ENCODE data around the gene SPOCK1.

The SPOCK1 gene

DNA sequence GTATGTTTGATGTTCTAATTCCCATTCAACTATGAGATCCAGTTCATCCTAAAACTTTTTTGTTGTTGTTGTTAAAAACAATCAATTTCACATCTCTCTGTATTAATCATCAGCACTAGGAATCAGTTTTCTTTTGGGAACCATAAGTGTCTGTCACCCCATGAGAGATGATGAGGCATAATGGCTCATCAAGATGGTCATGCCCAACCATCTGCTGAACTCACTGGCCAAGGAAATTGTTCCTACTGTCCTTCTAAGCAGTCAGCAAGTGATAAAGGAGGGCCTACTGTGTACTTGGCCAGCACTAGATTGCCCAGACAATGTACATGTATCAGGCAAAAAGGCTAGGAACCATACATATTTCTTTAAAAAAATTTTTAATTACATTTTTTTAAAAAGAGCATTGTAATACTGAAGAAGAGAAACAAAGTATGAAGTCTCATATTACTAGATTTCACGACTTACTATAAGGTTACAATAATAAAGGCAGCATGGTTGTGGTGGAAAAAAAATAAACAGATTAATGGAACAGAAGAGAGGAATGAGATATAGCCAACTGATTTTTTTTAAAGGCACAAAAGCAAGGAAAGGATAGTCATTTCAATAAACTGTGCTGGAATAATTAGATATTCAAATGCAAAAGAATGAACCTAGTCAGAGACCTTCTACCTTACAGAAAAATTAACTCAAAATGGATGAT, 458.3 kb downstream of the SPOCK1 start:
- DNase-seq (ENCODE audit: low spot score): no peak
- no peaks in the 10 kb centered on the region for H3K36me3 ChIP-seq (ENCODE audit: low read depth)
- no peak for ATAC-seq (ENCODE audit: low read depth)
- no peak overlapping the region for H3K27ac ChIP-seq (ENCODE audit: poor library complexity, severe bottlenecking)
- TF ChIP-seq, protein P1, sequence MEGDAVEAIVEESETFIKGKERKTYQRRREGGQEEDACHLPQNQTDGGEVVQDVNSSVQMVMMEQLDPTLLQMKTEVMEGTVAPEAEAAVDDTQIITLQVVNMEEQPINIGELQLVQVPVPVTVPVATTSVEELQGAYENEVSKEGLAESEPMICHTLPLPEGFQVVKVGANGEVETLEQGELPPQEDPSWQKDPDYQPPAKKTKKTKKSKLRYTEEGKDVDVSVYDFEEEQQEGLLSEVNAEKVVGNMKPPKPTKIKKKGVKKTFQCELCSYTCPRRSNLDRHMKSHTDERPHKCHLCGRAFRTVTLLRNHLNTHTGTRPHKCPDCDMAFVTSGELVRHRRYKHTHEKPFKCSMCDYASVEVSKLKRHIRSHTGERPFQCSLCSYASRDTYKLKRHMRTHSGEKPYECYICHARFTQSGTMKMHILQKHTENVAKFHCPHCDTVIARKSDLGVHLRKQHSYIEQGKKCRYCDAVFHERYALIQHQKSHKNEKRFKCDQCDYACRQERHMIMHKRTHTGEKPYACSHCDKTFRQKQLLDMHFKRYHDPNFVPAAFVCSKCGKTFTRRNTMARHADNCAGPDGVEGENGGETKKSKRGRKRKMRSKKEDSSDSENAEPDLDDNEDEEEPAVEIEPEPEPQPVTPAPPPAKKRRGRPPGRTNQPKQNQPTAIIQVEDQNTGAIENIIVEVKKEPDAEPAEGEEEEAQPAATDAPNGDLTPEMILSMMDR (IDR thresholded peaks at IDR 0.05; ENCODE audit: poor library complexity, severe bottlenecking): no peak
- peaks cover 2% of the 10 kb centered on the region for H3K27me3 ChIP-seq (ENCODE audit: insufficient read depth, poor library complexity, severe bottlenecking)
- H3K4me3 ChIP-seq (ENCODE audit: severe bottlenecking): no peak overlapping the region
- no peaks in the 10 kb centered on the region for H3K9me3 ChIP-seq (ENCODE audit: severe bottlenecking)
- no peaks in the 10 kb centered on the region for H3K4me1 ChIP-seq (ENCODE audit: insufficient read depth, poor library complexity, severe bottlenecking)

DNA sequence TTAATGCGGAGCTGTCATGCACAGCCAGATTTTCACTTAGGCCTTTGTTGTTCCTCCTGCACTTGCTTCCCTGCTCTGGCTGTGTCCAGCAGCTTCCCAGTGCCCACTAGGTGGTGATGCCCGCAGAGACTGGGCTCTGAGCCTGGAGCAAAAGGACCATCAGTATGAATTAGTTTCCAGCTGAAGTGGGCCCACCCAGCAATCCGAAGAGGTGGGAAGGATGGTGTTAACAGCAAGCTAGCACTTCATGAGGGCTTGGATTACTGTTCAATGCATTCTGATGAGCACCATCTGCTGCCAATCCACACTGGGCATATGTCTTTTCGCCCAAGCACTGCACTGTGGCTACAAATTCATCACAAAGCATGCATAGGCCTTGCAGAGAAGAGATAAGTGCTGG, 459.1 kb downstream of the SPOCK1 start:
- no peak for ATAC-seq (ENCODE audit: low read depth)
- Histone ChIP-seq H3K9me3 (ENCODE audit: severe bottlenecking) (no peaks in the 10 kb centered on the region), H3K27ac (ENCODE audit: poor library complexity, severe bottlenecking) (no peak overlapping the region), H3K27me3 (ENCODE audit: insufficient read depth, poor library complexity, severe bottlenecking) (peaks cover 2% of the 10 kb centered on the region), H3K36me3 (ENCODE audit: low read depth) (no peaks in the 10 kb centered on the region), H3K4me1 (ENCODE audit: insufficient read depth, poor library complexity, severe bottlenecking) (no peaks in the 10 kb centered on the region), H3K4me3 (ENCODE audit: severe bottlenecking) (no peak overlapping the region)
- TF ChIP-seq, protein P1 (IDR thresholded peaks at IDR 0.05; ENCODE audit: poor library complexity, severe bottlenecking): no peak
- DNase-seq (ENCODE audit: low spot score): no peak

DNA sequence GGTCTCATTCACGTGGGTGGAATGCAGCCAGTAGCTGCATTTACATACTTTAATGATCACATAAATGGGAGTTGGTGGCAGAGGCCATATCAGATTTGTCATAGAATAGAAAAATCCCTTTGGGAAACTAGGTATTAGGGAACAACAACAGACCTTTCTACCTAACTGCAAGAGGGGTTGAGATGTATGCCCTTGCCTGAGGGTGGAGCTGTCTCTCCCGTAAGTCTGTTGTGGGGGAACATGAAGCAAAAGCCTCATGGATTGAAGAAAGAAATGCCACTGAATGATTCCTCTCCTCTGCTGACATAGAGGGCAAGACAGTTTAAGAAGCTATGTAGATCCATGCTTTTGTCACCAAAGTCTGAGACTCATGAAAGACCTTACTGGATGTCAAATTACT, 461.3 kb downstream of the SPOCK1 start:
- no peaks in the 10 kb centered on the region for H3K9me3 ChIP-seq (ENCODE audit: severe bottlenecking)
- ATAC-seq (ENCODE audit: low read depth) (no peak), DNase-seq (ENCODE audit: low spot score) (no peak)
- H3K4me1 ChIP-seq (ENCODE audit: insufficient read depth, poor library complexity, severe bottlenecking): no peaks in the 10 kb centered on the region
- TF ChIP-seq, protein P1 (IDR thresholded peaks at IDR 0.05; ENCODE audit: poor library complexity, severe bottlenecking): no peak
- peaks cover 2% of the 10 kb centered on the region for H3K27me3 ChIP-seq (ENCODE audit: insufficient read depth, poor library complexity, severe bottlenecking)
- H3K36me3 ChIP-seq (ENCODE audit: low read depth): no peaks in the 10 kb centered on the region
- H3K4me3 ChIP-seq (ENCODE audit: severe bottlenecking): no peak overlapping the region
- no peak overlapping the region for H3K27ac ChIP-seq (ENCODE audit: poor library complexity, severe bottlenecking)

DNA sequence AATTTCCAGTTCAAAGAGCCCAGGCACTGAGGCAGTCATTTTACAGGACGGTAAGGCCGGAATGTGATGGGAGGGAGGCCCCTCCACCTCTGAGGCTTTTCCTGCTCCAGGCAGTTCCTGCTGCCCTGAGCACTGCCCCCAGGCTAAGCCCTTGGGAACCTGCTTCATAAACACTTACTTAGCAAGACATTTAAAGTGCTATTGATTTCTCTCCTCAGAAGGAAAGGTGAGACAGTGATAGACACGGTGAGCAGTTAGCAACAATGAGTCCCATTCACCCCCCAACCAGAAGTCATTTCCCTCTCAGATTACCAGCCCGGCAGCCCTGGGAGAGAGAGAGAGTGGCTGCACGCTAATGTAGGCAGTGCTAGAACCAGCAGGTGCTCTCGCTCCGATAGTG, 462.5 kb downstream of the SPOCK1 start:
- DNase-seq (ENCODE audit: low spot score) (no peak), ATAC-seq (ENCODE audit: low read depth) (no peak; the same call in 2 of the 3 replicates)
- Histone ChIP-seq H3K4me1 (ENCODE audit: insufficient read depth, poor library complexity, severe bottlenecking) (no peaks in the 10 kb centered on the region), H3K27me3 (ENCODE audit: insufficient read depth, poor library complexity, severe bottlenecking) (peaks cover under 1% of the 10 kb centered on the region), H3K36me3 (ENCODE audit: low read depth) (no peaks in the 10 kb centered on the region), H3K27ac (ENCODE audit: poor library complexity, severe bottlenecking) (no peak overlapping the region), H3K9me3 (ENCODE audit: severe bottlenecking) (no peaks in the 10 kb centered on the region), H3K4me3 (ENCODE audit: severe bottlenecking) (no peak overlapping the region)
- TF ChIP-seq, protein P1 (IDR thresholded peaks at IDR 0.05; ENCODE audit: poor library complexity, severe bottlenecking): no peak

DNA sequence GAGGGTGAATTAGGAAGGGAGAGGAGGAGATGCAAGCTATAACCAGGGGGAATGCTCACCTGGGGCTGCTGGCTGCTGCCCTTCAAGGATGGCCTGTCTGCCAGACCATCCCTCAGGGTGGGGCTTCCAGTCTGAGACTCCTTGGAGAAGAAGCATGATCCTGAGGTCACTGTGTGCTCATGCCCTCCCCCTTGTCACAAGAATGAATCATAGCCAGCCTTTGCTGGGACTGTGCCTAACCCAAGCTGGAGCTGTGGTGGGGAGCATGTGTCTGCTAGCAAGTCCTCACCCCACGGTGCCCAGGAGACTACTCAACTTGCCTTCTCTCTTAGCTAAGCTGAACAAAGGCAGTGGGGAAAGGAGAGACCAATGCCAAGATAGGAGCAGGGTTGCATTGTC, 463.6 kb downstream of the SPOCK1 start:
- H3K36me3 ChIP-seq (ENCODE audit: low read depth): no peaks in the 10 kb centered on the region
- TF ChIP-seq, protein P1 (IDR thresholded peaks at IDR 0.05; ENCODE audit: poor library complexity, severe bottlenecking): no peak
- H3K27ac ChIP-seq (ENCODE audit: poor library complexity, severe bottlenecking): no peak overlapping the region
- no peak overlapping the region for H3K4me3 ChIP-seq (ENCODE audit: severe bottlenecking)
- DNase-seq (ENCODE audit: low spot score) (no peak), ATAC-seq (ENCODE audit: low read depth) (no peak)
- no peaks in the 10 kb centered on the region for H3K4me1 ChIP-seq (ENCODE audit: insufficient read depth, poor library complexity, severe bottlenecking)
- H3K9me3 ChIP-seq (ENCODE audit: severe bottlenecking): no peaks in the 10 kb centered on the region
- H3K27me3 ChIP-seq (ENCODE audit: insufficient read depth, poor library complexity, severe bottlenecking): no peaks in the 10 kb centered on the region
